Superior temporal gyrus (tissue), 1 donor: ENCODE data around the gene SEC63.
"Not testable (repeated sequence)": the region's sequence is repeated elsewhere in the genome, so short reads cannot be mapped to it uniquely, and the experiment has no call there.

Source experiments
- DNase-seq: peaks from one replicate; pipeline ENCODE4 v3.0.0-alpha.2; 2016; ENCODE audit errors: extremely low spot score

SEC63 gene

DNA sequence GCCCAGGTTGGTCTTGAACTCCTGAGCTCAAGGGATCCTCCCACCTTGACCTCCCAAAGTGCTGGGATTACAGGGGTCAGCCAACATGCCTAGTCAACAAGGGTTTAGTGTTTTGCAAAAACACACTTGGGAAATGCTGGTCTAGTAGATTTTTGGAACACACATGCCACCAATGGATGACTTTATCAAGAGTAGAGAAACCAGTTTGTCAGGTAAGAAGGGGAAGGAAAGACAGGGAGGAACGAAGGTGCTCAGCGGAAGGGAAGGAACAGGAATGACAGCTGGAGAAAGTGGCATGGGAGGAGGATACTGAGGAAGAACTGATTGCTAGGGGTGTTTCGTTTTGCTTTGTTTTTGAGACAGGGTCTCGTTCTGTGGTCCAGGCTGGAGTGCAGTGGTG is 15.6 kb upstream of the SEC63 start:
- no peak for DNase-seq

DNA sequence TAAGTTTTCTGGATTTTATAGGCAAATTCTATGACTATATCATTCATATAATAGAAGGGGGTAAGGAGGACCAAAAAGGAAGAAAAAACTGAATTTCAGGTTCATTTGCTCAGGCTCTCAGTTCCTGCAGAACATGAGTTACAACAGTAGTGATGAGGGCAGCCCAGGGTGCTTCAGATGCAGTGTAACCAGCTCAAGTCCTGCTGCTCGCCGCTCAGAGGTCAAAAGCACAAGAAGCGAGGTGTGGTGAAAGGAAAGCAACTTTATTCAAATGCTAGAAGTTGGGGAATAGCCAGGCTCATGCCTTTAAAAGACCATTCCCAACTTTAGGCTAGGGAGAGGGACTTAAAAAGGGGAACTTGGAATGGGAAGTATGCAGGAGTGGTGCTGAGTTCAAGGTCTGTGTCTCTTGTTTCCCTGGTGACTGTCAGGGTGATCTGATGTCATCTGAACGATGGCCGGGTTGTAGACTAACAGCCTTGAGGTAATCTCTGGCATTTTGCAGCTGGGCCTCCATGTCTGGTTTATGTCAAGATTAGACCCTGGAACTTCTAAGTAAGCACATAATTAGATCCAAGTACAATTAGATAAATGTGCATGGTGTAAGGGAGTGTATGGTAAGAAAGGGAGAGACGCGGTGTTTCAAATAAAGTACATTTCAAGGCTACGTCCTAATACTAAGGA is 14.5 kb upstream of the SEC63 start:
- no peak for DNase-seq

DNA sequence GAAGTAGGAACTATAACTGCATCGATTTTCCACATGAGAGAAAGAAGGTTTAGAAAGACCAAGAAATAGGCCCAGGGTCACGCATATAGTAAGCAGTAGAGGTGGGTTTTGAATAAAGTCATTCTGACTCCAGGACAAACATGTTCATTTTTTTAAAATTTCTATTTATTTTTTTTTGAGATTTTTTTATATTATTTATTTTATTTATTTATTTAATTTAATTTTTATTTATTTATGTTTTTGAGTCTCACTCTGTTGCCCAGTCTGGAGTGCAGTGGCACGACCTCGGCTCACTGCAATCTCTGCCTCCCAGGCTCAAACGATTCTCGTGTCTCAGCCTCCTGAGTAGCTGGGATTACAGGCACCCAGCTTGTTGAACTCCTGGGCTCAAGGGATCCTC is 13.2 kb upstream of the SEC63 start:
- no peak for DNase-seq

DNA sequence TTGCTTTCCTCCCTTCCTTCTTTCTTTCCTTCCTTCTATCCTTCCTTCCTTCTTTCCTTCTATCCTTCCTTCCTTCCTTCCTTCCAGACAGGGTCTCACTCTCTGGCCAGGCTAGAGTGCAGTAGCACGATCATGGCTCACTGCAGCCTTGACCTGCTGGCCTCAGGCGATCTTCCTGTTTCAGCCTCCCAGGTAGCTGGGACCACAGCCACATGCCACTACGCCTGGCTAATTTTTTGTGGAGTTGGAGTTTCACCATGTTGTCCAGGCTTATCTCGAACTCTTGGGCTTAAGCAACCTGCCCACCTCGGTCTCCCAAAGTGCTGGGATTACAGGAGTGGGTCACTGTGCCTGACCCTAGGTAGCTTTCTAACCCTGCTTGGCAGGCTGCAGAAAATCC is 12.2 kb upstream of the SEC63 start:
- DNase-seq: no peak

DNA sequence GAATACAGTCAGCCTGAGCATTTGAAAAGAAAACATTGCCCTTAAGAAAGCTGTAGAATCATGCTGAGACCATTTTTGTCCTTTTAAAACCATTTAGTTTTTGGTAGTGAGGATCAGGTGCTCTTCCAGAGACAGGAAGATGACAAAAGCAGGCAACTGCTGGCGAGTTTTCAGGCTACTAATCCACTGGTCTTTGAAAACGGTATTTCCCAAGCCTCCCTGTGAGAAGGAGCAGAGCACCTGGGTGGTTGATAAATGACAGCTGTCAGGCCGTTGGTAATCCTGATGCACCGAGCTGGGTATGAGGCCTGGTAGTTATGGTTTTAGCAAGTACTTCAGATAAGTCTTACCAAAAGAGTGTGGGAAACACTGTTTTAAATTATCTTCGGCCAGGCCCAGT is 10.1 kb upstream of the SEC63 start:
- no peak for DNase-seq

DNA sequence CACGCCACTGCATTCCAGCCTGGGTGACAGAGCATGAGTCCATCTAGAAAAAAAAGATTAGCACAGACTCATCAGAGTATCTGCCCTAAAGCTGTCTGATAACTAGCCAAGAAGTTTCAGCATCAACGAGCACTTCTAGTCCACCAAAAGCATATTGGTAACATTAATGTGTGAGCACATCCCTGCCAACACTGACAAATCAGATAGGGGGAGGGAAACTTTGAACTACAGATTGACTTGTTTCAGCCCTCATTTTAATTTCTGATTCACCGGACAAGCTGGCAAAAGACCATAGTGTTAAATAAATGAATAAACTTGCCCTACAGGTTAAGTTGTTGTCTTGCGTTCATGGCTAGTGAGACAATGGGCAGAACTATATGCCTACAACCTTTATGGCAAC is 7.7 kb upstream of the SEC63 start:
- DNase-seq: no peak

DNA sequence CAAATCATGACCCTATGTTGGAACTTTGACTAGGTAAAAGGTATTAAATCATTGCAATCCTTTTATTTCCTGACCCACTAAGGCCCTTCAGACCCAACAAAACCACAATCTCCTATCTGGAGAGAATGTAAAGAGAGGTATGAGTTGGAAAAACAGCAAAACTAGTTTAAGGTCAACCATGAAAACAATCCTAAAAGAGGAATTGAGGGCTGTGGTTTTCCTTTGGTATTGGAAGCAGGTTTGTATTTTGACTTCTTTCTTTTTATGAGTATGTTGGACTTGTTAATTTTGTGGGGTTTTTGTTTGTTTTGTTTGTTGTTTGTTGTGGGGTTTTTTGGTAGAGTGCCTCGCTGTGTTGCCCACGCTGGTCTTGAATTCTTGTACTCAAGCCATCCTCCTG is 4.7 kb upstream of the SEC63 start:
- DNase-seq: no peak

DNA sequence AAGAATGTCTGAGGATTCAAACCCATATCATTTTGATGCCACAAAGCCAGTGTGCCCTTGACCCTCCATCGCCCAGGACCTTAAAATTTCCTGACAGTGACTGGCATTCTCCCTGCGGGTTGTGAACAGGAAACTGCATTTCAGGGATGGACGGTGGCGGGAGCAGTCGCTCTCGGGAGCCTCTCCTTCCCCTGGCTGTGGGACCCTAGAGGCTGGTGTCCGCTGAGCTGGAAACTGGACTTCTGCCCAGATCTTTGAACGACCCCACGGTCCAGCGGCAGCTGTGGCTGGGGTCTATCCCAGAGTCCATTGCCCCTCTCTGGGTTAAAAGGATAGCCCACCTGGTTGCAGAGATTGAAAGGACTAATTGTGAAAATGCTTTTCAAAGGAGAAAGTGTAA is 1.4 kb upstream of the SEC63 start:
- DNase-seq: no peak

DNA sequence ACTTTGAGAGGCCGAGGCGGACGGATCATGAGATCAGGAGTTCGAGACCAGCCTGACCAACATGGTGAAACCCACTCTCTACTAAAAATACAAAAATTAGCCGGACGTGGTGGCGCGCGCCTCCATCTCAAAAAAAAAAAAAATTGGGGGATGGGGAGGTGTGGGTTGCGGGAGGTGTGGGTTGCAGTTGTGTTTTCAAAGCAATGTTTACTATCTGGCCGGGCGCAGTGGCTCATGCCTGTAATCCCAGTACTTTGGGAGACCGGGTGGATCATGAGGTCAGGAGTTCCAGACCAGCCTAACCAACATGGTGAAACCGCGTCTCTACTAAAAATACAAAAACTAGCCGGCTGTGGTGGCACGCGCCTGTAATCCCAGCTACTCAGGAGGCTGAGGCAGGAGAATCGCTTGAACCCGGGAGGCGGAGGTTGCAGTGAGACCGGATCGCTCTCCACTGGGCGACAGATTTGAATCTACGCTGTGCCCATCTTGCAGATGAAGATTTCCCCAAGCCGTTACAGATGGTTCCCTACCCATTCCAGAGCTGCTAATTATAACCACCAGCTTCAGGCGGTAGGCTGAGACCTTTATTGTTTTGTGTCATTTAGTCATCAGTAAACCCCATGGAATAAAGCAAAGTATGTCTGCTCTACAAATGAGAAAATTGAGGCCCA is 818 bp upstream of the SEC63 start:
- not testable (repeated sequence) for DNase-seq

DNA sequence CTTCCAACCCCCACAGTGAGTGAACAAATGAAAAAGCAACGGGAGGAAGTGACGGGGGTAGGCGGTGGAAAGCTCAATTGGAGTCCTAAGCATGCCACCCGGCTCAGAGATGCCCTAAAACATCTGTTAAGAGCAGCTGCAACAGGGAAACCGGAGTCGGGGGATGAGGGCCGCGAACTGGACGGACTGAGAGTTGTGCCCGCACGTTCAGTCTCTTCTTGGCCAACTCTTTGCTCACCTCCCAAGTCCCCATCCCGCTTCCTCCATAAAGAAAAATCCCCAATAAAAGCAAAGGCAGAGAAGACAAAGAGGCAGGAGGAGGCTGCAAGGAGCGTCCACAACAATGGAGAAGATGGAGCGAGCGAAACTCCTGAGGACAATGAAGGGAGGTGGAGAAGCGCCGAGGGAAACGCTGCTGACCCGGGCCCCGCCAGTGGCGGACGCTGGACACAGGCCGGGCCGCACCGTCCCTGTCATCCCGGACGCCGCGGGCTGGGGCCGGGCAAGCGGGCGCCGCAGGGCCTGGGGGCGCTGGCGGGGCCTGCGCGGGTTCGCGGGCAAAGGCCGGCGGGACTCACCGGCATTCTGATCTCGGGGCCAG is 600 bp downstream of the SEC63 start:
- DNase-seq: peak; percentile 35

DNA sequence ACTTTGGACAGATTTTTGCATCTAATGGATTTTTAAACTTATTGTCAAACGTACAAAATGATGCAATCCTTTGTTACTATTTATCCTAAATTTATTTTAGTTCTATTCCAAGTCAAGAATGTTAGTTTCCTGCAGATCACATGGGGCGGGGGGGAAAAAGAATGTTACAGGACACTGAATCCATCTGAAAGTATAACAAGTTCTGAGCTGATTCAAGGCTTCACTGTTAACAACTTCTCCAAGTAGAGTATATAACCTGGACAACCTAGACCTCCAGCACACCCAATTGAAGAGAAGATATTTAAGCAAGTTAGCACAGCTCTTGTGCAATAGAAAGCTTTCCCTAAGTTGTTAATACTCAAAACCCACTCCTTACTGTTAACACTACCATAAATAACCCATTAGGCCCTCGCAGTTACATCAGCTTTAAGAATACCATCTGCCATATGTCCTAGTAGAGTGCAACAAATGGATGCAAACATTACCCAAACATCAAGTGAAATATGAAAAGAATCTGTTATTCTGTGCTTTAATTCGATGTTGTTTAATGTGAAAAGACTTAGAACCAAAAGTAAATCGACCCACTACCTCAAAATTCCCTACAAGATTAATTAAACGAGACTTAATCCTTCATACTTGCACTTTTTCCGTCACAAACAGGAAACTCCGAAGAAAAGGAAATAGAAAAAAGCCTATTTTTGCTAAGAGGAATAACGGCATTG is 1.3 kb downstream of the SEC63 start:
- peak; percentile 46 for DNase-seq

DNA sequence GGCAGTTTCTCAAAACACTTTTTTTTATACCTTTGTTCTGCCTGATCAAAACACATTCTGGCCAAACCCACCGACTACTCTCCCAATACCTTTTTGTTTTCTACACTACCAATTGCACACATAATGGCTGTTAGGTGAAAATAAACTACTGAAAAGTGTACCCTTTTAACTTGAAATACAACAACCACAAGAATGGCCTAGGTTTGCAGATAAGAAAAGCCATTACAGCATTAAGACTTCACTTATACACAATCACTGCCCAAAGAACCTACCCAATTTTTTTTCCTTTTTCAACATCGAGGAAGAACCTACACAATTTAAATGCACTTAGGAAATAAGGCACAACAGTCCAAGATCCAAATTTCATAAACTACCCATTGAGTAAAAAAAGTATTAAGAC is 1.8 kb downstream of the SEC63 start:
- DNase-seq: no peak

DNA sequence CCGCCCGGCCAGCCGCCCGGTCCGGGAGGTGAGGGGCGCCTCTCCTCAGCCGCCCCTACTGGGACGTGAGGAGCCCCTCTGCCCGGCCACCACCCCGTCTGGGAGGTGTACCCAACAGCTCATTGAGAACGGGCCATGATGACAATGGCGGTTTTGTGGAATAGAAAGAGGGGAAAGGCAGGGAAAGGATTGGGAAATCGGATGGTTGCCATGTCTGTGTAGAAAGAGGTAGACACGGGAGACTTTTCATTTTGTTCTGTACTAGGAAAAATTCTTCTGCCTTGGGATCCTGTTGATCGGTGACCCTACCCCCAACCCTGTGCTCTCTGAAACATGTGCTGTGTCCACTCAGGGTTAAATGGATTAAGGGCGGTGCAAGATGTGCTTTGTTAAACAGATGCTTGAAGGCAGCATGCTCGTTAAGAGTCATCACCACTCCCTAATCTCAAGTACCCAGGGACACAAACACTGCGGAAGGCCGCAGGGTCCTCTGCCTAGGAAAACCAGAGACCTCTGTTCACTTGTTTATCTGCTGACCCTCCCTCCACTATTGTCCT is 4.1 kb downstream of the SEC63 start:
- DNase-seq: not testable (repeated sequence)

DNA sequence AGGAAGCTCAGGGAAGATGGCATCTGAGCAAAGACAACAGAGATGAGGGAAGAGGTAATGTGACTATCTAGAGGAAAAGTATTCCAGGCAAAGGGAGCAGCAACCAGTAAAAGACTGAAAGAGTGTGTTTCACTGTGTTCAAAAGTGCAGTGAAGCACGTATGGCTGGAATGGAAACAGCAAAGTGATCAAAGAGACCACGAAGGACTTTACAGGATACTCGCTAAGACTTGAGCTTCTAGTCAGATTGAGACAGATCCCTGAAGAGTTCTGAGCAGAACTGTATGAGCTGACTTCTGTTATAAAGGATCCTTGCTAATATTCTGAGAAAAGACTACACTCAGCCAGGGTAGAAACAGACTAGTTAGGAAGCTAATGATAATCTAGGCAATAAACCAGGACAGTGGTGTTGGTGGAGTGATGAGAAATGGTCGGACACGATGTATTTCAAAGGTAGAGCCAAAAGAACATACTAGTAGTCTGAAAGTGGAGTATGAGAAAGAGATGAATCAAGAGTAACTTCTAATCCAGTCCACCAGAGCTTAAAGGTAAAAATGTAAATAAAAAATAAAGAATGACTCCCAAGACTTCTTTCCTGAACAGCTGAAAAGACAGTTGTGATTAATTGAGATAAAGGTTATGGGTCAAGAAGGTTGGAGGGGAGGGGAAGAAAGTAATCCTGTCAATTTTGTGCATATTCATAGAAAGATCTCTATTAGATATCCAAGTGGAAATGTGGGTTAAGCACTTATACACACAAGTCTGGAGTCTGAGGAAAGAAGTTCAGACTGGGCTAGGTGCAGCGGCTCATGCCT is 14.2 kb downstream of the SEC63 start:
- no peak for DNase-seq

DNA sequence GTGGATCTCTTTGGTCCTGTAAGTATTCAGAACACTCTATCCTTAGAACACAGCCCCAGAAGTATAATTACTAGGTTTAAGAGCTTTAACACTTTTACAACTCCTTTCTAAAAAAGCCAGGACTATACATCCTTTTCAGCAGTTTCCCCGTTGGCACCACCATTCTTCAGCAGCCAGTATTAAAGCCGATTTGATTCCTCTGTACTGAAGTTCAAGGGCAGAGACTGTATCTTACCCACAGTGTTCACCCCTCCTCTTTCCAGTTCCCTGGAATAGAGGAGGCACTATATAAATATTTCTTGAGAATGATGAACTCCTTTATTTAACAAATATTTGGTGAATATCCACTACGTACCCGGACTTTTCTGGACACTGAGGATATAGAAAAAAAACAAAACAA is 15.9 kb downstream of the SEC63 start:
- no peak for DNase-seq

DNA sequence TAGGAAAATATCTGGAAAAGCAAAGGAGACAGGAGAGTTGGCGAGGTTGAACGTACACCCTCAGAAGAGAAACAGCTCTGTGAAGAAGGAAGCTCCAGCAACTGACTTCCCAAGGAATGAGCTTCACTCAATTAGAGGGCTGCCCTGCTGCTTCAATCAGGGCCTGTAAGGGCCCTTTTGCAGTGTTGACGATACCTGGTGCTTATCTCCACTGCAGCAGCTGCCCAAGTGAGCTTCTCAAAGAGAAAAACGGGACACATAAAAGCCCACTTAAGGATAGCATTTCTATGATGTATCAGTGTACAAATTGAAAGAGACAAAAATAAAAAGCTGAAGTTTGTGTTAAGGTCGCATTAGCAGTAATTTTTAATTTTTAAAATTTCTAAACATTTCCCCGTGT is 16.4 kb downstream of the SEC63 start:
- DNase-seq: no peak

DNA sequence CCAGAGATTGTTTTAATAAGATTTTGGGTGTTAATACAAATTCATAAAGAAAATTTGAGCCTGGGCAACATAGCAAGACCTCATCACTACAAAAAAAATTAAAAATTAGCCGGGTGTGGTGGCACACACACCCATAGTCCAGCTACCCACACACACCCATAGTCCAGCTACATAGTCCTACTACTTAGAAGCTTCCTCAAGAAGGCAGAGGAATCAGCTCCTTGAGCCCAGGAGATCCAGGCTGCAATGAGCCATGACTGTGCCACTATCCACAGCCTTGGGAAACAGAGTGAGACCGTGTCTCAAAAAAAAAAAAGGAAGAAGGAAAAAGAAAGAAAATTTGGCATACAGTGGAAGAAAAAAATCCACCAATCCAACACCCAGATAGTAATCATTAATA is 16.8 kb downstream of the SEC63 start:
- no peak for DNase-seq

DNA sequence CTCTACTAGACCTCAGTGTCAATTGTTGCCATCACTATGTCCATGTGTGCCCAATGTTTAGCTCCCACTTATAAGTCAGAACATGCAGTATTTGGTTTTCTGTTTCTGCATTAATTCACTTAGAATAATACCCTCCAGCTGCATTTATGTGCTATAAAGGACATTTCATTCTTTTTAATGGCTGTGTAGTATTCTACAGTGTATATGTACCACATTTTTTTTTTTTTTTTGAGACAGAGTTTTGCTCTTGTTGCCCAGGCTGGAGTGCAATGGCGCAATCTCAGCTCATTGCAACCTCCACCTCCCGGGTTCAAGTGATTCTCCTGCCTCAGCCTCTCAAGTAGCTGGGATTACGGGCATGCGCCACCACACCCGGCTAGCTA is 21.1 kb downstream of the SEC63 start:
- DNase-seq: not testable (repeated sequence)

DNA sequence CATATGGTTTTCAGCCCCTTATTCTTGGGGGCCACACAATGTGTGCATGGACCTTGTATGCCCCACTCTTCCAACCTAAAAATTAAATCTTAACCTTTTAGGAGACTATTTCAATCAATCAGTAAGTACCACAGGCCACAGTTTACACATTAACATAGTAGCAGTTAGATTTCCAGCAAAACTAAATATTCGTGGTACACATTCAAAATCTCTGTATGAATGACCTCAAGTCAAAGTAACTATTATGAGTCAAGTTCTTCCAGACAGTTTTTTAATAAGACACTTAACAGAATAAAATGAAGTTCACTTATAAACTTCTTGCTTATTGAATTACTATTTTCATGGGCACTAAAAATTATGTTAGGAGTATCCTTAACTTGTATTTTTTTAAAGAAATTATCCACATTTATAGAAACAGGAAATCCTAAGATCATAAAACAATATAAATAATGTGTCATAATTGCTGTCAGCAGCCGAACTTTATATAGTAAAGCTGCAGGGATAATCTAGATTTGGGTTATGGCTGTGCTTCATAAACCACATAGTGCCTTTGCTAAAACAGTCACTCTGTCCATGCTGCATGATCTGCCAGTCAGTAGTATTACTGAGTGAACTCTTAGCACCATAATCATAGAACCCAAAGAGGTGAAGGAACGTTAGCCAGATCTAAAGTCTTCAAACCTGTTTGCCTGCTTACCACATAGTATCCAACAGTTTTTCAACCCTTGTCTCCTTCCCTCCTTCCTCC is 21.7 kb downstream of the SEC63 start:
- DNase-seq: no peak

DNA sequence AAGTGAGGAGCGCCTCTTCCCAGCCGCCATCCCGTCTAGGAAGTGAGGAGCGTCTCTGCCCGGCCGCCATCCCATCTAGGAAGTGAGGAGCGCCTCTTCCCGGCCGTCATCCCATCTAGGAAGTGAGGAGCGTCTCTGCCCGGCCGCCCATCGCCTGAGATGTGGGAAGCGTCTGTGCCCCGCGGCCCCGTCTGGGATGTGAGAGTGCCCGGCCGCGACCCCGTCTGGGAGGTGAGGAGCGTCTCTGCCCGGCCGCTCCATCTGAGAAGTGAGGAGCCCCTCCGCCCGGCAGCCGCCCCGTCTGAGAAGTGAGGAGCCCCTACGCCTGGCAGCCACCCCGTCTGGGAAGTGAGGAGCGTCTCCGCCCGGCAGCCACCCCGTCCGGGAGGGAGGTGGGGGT is 23.8 kb downstream of the SEC63 start:
- DNase-seq: not testable (repeated sequence)

DNA sequence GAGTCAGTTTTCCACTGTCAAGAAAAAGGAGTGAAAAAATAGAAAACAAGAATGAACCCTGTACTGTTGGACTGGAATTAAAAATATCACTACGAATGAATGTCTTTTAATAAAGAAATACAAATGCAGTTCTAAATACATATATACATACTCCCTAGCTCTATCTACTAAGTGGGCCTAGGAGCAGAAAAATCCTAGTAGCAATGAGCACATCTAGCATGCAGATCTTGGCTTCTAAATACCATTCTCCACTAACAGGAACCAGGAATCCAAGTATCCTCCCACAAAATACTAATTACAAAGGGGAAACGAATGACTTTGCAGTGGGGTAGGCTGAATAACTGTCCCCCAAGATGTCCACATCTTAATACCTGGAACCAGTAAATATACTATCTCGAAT is 25.4 kb downstream of the SEC63 start:
- DNase-seq: no peak
